ENCODE measurements around the gene PPP4R1. TPM values are rescaled to one million over a fixed set of nuclear protein-coding genes. Genes with fewer than 3 reads are reported as not detected.
"Not testable (repeated sequence)": the region's sequence is repeated elsewhere in the genome, so short reads cannot be mapped to it uniquely, and the experiment has no call there.

PPP4R1 gene
- total RNA-seq, 1 donor from 2014 or later, result 137 TPM

DNA sequence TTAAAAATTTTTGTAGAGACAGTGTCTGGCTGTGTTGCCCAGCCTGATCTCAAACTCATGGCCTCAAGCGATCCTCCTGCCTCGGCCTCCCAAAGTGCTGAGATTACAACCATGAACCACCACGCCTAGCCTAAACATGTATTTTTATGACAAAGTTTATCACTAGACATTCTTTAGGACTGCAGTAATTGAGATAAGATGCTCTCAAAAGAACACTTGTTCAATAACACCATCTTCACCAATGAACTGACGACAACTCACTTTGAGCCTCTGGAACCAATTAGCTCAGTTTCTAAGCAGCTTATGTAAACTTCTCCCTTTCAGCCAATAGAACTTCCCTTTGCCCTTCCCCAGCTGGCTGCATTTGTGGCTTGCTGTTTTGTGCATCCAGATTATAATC lies 15.3 kb upstream of the PPP4R1 start:
- no peak for DNase-seq (ENCODE audit: low read depth, low spot score)

DNA sequence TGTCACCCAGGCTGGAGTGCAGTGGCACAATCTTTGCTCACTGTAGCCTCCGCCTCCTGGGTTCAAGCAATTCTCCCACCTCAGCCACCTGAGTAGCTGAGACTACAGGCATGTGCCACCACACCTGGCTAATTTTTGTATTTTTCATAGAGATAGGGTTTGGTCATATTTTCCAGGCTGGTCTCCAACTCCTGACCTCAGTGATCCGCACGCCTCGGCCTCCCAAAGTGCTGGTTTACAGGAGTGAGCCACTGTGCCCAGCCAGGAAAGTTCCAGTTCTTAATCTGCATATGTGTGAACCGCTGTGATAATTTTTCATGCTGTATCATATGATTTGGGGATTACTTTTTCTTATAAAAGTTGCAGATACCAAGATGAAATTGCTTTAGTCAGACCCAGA lies 14.6 kb upstream of the PPP4R1 start:
- no peak for DNase-seq (ENCODE audit: low read depth, low spot score)

DNA sequence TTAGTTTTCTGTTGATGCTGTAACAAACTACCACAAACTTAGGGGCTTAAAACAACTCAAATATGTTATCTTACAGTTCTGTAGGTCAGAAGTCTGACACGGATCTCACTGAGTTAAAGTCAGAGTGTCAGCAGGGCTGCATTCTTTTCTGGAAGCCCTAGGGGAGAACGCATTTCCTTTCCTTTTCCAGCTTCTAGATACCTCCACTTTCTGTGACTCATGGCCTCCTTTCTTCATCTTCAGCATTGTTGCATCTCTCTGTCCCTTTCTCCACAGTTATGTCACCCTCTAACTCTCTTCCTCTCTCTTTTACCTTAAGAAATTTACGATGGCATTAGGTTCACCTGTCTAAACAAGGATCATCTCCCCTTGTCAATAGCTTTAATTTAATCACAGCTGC lies 13.3 kb upstream of the PPP4R1 start:
- DNase-seq (ENCODE audit: low read depth, low spot score), result no peak

GRCh38 chr18:9619990-9620389 lies 5.6 kb upstream of the PPP4R1 start:
- no peak for DNase-seq (ENCODE audit: low read depth, low spot score)

- no peak for DNase-seq (ENCODE audit: low read depth, low spot score)
Observed at GRCh38 chr18:9619545-9619944, 5.2 kb upstream of the PPP4R1 start.

DNA sequence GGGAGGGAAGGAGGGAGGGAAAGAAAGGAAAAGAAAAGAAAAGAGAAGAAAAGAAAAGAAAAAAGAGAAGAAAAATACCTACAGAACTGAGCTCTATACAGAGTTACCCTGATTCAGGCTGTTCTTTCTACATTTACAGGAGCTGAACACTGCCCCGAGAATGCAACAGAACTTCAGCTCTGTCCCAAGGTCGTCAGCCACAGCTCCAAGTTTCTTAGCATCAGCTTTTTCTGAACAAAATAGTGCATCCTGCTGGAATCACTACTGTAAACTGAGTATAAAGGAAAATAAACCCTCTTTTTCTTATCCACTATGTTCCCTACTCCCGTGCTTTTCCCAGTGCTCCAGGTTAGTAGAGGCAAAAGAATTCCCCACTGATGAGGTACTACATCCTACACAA lies 4.7 kb upstream of the PPP4R1 start:
- no peak for DNase-seq (ENCODE audit: low read depth, low spot score)

GRCh38 chr18:9617006-9617542 lies 2.7 kb upstream of the PPP4R1 start:
- DNase-seq (ENCODE audit: low read depth, low spot score), result no peak

- DNase-seq (ENCODE audit: low read depth, low spot score), result no peak
Observed at GRCh38 chr18:9616049-9616448, 1.7 kb upstream of the PPP4R1 start.

DNA sequence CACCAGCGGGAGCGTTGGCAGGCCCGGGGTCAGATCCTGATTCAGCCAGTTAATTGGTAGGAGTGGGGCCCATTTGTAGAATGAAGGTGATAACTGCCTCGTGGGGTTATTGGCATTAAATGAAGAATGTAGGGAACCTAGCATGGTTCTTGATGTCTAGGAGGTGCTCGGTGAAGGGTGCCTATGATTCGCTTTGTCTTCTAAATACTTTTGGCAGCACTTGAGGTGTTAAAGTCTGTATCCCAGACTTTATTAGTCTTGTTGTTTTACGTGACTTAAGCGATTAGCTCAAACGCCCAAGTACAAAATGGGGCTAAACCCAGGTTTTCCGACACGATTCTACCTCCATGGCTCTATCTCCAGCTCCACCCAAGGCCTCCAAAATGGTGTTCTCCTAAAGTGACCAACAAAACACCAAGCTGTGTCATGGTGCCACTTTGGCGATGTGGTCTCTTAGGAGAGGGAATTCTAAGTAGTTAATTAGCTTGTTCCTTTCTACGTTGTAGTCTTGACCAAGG lies 980 bp upstream of the PPP4R1 start:
- DNase-seq (ENCODE audit: low read depth, low spot score), result no peak

DNA sequence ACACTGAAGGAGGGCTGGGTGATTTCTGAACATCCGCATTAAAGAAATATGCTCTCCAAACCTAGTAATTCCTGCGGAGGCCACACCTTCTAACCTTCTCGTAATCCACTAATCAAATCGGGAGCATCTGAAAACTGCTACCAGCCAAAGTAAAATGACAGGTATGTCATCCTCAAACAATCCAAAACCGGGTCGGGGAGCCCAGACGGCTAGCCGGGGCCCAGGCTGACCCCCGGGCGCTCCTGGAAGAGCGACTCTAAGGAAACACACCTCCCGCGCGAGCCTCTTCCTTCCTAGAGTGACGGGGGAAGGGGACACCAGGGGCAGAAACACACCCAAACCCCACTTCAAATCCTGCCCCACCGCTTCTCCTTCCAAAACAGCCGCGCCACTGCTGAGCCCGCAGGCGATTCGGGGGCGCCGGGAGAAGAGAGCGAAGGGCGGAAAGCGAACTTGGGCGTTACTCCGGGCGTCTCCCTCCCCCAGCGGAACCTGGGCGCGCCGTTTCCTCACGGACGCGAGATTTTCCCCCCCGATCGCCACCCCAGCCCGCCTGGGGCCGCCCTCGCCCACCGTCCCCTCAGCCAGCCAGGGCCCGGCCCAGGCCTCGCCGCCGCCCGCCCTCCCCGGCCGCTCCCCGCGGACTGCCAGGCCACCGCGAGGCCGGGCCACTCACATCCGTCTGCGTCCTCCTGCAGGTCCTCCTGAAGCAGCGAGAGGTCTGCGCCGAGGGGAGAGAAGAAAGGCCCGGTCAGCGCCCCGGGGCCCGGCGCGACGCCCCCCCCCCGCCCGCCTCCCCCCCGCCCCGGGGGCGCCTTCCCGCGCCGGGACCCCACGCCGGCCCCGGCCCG lies 584 bp downstream of the PPP4R1 start:
- no peak for DNase-seq (ENCODE audit: low read depth, low spot score)

DNA sequence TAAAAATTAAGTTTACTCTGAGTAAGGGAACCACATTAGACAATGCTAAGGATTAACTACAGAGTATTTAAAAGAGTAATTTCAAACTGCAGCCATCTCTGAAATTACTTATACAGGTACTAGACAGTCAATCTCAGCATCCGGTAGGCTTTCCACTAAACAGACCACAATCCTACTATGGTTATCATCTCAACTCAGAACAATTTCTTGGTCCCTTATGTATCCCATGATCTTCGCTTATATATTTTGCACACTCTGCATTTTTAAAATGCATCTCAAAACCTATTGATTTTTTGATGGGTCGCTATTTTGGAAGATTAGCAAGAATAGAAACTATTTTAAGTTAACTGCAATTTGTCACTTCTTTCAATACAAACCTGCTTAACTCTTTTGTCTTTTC lies 1.4 kb downstream of the PPP4R1 start:
- DNase-seq (ENCODE audit: low read depth, low spot score), result no peak

DNA sequence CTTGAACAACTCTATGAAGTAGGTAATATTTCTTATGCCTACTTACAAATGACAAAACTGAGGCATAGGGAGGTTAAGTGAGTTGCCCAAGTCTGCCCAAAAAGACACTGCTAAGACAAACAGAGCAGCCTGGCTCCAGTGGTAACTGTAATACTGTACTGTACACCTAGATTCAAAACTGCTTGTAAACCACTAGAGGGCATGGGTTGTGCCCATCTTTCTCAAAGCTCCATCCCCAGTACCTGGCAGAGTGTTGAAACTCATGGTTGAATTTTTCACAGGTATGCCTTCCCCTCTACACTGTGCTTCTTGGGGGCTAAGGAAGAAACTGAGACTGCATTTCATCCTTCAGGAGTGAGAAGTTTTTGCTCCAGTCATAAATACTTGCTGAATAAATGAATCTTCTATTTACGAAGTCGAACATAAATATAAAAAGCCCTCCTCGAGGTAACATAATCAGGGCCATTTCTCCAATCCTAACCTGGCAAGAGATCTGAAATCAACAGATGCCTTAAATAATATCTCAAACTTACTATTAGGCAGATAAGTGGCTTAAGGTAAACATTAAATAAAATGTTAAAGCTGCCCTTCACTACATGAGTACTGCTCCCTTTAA lies 2.0 kb downstream of the PPP4R1 start:
- no peak for DNase-seq (ENCODE audit: low read depth, low spot score)

DNA sequence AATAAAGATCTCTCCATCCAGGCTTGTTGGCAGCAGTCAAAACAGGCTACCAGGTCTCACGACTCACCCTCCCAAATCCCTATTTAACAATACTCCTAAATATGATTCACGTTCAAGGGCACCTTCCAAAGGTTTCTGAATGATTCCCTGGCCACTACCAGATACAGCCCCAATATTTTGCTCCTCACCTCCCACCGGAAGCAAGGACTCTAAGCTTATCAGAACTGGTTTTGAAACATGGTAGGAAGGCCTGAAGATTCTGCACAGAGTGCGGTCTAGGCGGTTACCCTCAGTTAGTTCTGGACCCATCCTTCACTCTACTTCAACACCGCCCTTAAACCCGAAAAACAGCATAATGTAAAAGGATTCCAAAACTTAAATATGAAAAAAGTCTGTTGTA lies 5.2 kb downstream of the PPP4R1 start:
- DNase-seq (ENCODE audit: low read depth, low spot score), result no peak

DNA sequence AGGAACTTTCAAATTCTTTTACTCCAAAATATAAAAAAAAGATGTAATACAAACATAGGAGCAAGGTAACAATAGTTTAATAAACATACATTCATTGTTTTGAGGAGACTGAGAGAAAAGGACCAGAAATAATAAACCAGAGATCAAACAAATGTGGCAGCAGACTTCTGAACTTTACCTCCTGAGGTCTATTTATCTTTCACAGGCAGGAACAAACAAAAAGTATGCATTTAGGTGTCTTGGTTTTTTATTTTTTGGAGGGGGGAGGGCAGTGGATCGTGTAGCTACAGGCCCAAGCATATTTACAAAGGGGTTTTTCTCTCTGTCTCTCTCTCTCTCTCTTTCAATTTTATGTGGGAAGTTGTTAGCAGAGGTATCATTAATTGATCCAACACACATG lies 5.6 kb downstream of the PPP4R1 start:
- DNase-seq (ENCODE audit: low read depth, low spot score), result no peak

DNA sequence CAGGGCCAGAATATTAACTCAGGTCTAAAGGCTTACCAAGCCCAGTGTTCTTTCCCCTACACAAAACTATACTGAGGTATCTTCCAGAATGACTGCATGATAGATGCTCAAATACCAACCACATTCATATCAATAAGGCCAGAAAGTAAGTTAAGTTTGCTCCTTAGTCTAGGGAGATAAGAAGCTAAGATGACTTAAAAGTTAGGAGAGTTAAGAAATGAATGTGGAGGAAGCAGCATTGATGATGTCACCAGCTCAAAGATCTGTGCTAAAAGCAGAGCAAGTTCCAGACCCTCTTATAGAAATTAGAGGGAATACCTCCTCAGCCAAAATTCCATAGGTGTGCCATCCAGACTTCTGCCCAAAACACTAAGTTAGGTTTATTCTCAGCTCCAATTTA lies 6.1 kb downstream of the PPP4R1 start:
- no peak for DNase-seq (ENCODE audit: low read depth, low spot score)

DNA sequence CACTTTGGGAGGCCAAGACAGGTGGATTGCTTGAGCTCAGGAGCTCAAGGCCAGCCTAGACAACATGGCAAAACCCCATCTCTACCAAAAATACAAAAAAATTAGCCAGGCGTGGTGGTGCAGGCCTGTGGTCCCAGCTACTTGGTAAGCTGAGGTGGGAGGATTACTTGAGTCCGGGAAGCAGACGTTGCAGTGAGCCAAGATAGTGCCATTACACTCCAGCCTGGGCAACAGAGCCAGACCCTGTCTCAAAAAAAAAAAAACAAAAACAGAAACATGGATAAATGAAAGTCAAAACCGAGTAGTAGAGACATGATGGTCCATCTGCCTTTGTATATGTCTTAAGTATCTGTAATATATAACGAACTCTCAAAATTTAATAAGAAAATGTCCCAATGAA lies 7.2 kb downstream of the PPP4R1 start:
- DNase-seq (ENCODE audit: low read depth, low spot score), result not testable (repeated sequence)

- no peak for DNase-seq (ENCODE audit: low read depth, low spot score)
Observed at GRCh38 chr18:9606039-9606438, 8.3 kb downstream of the PPP4R1 start.

DNA sequence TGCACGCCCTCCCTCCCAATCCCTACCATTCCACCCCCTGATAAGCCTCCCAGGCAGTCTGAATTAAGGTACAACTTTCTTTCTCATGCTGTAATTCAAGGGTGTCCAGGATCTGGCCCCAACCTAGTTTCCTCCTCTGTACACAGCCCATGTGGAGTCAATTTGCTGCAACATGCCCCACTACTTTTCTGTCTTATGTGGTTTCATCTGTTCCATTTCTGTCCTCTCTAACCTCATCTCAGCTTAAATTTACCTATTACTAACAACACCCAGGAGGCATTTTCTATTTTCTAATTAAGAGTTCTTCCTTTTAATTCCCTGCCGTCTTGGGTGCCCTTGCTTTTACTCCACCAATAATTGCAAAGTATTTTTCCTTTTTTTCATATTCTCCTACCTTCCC lies 10.0 kb downstream of the PPP4R1 start:
- DNase-seq (ENCODE audit: low read depth, low spot score), result no peak

DNA sequence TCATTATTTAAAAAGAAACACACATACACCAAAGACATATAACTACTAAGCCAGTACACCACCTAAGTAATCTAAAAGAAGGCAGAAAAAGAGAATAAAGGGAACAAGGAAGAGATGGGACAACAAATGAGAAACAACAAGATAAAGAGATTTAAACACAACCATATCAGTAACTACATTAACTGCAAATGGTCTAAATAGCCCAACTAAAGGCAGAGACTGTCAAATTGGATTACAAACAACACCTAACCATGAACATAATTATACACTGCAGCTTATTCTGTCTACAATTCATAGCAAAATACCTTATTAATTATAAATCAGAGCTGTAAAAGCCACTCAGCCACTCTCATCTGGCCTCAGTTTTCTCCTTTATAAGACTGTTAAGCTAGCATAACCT lies 15.0 kb downstream of the PPP4R1 start:
- DNase-seq (ENCODE audit: low read depth, low spot score), result no peak

DNA sequence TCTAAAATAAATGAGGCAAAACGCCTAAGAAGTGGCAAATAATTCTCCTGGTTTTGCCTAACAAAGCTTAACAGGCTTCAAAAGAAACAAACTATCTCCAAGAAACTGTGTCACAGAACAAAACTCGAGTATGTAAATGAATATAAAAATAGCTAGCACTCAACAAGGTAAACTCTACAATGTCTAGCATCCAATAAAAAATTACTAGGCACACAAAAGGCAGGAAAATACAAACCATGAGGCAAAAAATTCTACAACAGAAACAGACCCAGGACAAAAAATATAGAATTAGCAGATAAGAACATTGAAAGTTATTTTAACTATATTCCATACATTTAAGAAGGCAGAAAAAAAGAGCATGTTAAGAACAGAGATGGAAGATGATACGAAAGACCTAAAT lies 16.8 kb downstream of the PPP4R1 start:
- no peak for DNase-seq (ENCODE audit: low read depth, low spot score)

GRCh38 chr18:9596843-9597526 lies 17.4 kb downstream of the PPP4R1 start:
- DNase-seq (ENCODE audit: low read depth, low spot score), result no peak

DNA sequence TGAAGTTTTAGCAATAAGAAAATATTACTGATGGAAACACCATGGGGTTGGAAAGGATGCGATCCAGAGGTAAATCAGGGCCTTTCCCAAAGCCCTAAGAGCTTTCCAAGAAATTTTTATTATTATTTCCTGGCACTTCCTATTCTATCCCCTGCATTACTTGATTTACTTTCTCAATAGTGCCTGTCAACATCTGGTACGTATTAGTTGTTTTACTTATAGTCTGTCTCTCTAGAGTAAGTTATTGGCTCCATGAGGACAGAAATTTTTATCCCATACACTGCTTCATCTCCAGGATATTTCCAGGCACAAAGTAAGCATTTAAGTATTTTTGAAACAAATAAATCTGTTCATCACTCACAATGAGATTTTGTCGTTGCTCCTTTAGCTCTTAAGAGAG lies 18.1 kb downstream of the PPP4R1 start:
- DNase-seq (ENCODE audit: low read depth, low spot score), result no peak

All from pulmonary artery endothelial cell (primary cell).